Measurements from ENCODE around the gene DNER. TPM values are rescaled to one million over a fixed set of nuclear protein-coding genes. Genes with fewer than 3 reads are reported as not detected.

The DNER gene
- total RNA-seq, 1 donor from 2014 or later = not detected

GRCh38 chr2:229654437-229654836, 59.9 kb downstream of the DNER start:
- ChIA-PET POLR2A (no interaction called here), CTCF (no interaction called here)
- ATAC-seq (ENCODE audit: low read depth) = no peak
- Mint-ChIP-seq H3K4me1 (no peaks in the 10 kb centered on the region), H3K4me3 (no peak overlapping the region), H3K27ac (no peak overlapping the region), H3K9me3 (no peaks in the 10 kb centered on the region), H3K27me3 (peaks cover 15% of the 10 kb centered on the region), H3K36me3 (ENCODE audit: low read depth) (no peaks in the 10 kb centered on the region)
- no peak for TF ChIP-seq CTCF (IDR thresholded peaks at IDR 0.05)
- no peak for DNase-seq
- intact Hi-C loops (cut with micrococcal nuclease) = no loop called here

- intact Hi-C loops (cut with micrococcal nuclease) = no loop called here
- no peak overlapping the region for H3K27ac Mint-ChIP-seq
Measured at GRCh38 chr2:229653531-229653930, 60.8 kb downstream of the DNER start.

GRCh38 chr2:229652796-229653195, 61.6 kb downstream of the DNER start:
- no peaks in the 10 kb centered on the region for H3K9me3 Mint-ChIP-seq
- POLR2A ChIA-PET = no interaction called here
- DNase-seq (no peak), ATAC-seq (ENCODE audit: low read depth) (no peak)
- intact Hi-C loops (cut with micrococcal nuclease) = no loop called here
- no peak for TF ChIP-seq CTCF (IDR thresholded peaks at IDR 0.05)
- no peak overlapping the region for H3K27ac Mint-ChIP-seq
- H3K27me3 Mint-ChIP-seq = peaks cover 15% of the 10 kb centered on the region
- no peaks in the 10 kb centered on the region for H3K4me1 Mint-ChIP-seq
- H3K4me3 Mint-ChIP-seq = no peak overlapping the region
- H3K36me3 Mint-ChIP-seq (ENCODE audit: low read depth) = no peaks in the 10 kb centered on the region
- CTCF ChIA-PET = no interaction called here

More at GRCh38 chr2:229653531-229653930, 60.8 kb downstream of the DNER start:
- ChIA-PET CTCF (no interaction called here), POLR2A (no interaction called here)
- H3K4me1 Mint-ChIP-seq = no peaks in the 10 kb centered on the region
- DNase-seq (no peak), ATAC-seq (ENCODE audit: low read depth) (no peak)
- TF ChIP-seq CTCF (IDR thresholded peaks at IDR 0.05) = no peak
- peaks cover 15% of the 10 kb centered on the region for H3K27me3 Mint-ChIP-seq
- H3K4me3 Mint-ChIP-seq = no peak overlapping the region
- no peaks in the 10 kb centered on the region for H3K36me3 Mint-ChIP-seq (ENCODE audit: low read depth)
- no peaks in the 10 kb centered on the region for H3K9me3 Mint-ChIP-seq

GRCh38 chr2:229650901-229651300, 63.5 kb downstream of the DNER start:
- CTCF ChIA-PET = no interaction called here
- POLR2A ChIA-PET = no interaction called here
- intact Hi-C loops (cut with micrococcal nuclease) = no loop called here
- no peak for TF ChIP-seq CTCF (IDR thresholded peaks at IDR 0.05)
- Mint-ChIP-seq H3K4me3 (no peak overlapping the region), H3K9me3 (no peaks in the 10 kb centered on the region), H3K27me3 (peaks cover 16% of the 10 kb centered on the region), H3K4me1 (no peaks in the 10 kb centered on the region), H3K36me3 (ENCODE audit: low read depth) (no peaks in the 10 kb centered on the region), H3K27ac (no peak overlapping the region)
- DNase-seq (no peak), ATAC-seq (ENCODE audit: low read depth) (no peak)

GRCh38 chr2:229650059-229650458, 64.3 kb downstream of the DNER start:
- POLR2A ChIA-PET = no interaction called here
- H3K27me3 Mint-ChIP-seq = peaks cover 17% of the 10 kb centered on the region
- CTCF ChIA-PET = no interaction called here
- ATAC-seq (ENCODE audit: low read depth) (no peak), DNase-seq (no peak)
- no peak for TF ChIP-seq CTCF (IDR thresholded peaks at IDR 0.05)
- H3K4me1 Mint-ChIP-seq = no peaks in the 10 kb centered on the region
- no peak overlapping the region for H3K27ac Mint-ChIP-seq
- H3K36me3 Mint-ChIP-seq (ENCODE audit: low read depth) = no peaks in the 10 kb centered on the region
- no peaks in the 10 kb centered on the region for H3K9me3 Mint-ChIP-seq
- no peak overlapping the region for H3K4me3 Mint-ChIP-seq
- intact Hi-C loops (cut with micrococcal nuclease) = no loop called here
